HepG2 (cell line): ENCODE measurements around the gene HDGFL2. TPM values are rescaled to one million over a fixed set of nuclear protein-coding genes. Genes with fewer than 3 reads are reported as not detected.

Experiments
- ATF3 ChIP-seq: sonication (generic); formaldehyde crosslinking; IDR thresholded peaks from 2 replicates; pipeline ENCODE4 v1.4.0; 2020; ENCODE audit warnings: missing genetic modification reagents
- BRCA1 ChIP-seq: sonication (generic); formaldehyde crosslinking; IDR thresholded peaks from 2 replicates; pipeline ENCODE4 v1.4.0; 2020; ENCODE audit warnings: missing genetic modification reagents
- DDIT3 ChIP-seq: sonication (generic); formaldehyde crosslinking; IDR thresholded peaks from 2 replicates; pipeline ENCODE4 v1.4.0; 2020; ENCODE audit warnings: mild to moderate bottlenecking, missing genetic modification reagents
- ERF ChIP-seq: IDR thresholded peaks from 2 replicates; pipeline ENCODE4 v1.6.1; 2018; ENCODE audit warnings: missing biosample characterization, missing genetic modification reagents
- KLF6 ChIP-seq: IDR thresholded peaks from 2 replicates; pipeline ENCODE4 v1.8.0; 2016; ENCODE audit warnings: missing biosample characterization, missing genetic modification reagents
- PATZ1 ChIP-seq: sonication (generic); formaldehyde crosslinking; IDR thresholded peaks from 2 replicates; pipeline ENCODE4 v1.4.0; 2020; ENCODE audit warnings: missing genetic modification reagents
- PCBP1 ChIP-seq: fragments of 200-400 bp; formaldehyde crosslinking; IDR thresholded peaks from 2 replicates; pipeline ENCODE4 v1.6.1; 2017; ENCODE audit warnings: mild to moderate bottlenecking, low read depth, low read length, borderline replicate concordance
- PHF20 ChIP-seq: sonication (generic); formaldehyde crosslinking; IDR thresholded peaks from 2 replicates; pipeline ENCODE4 v1.5.0; 2020; ENCODE audit warnings: mild to moderate bottlenecking, missing genetic modification reagents
- POLR2AphosphoS5 ChIP-seq: IDR thresholded peaks from 2 replicates; pipeline ENCODE4 v1.6.1; 2012; ENCODE audit warnings: low read depth, low read length
- SMAD9 ChIP-seq: sonication (generic); formaldehyde crosslinking; IDR thresholded peaks from 2 replicates; pipeline ENCODE4 v1.5.1; 2020; ENCODE audit warnings: mild to moderate bottlenecking, missing genetic modification reagents
- SP140L ChIP-seq: sonication (generic); formaldehyde crosslinking; IDR thresholded peaks from 2 replicates; pipeline ENCODE4 v1.4.0; 2020; ENCODE audit warnings: missing genetic modification reagents, borderline replicate concordance
- SYNCRIP ChIP-seq: fragments of 200-400 bp; formaldehyde crosslinking; IDR thresholded peaks from 2 replicates; pipeline ENCODE4 v1.6.1; 2018; ENCODE audit warnings: mild to moderate bottlenecking, low read depth, low read length; ENCODE audit not compliant: insufficient read depth
- TBL1XR1 ChIP-seq: fragments of 150-350 bp; IDR thresholded peaks from 2 replicates; pipeline ENCODE4 v1.6.1; 2014; ENCODE audit warnings: borderline replicate concordance, low read length; ENCODE audit not compliant: partially characterized antibody
- TEAD3 ChIP-seq: optimal IDR thresholded peaks from 2 replicates; pipeline ENCODE3; 2016; ENCODE audit warnings: borderline replicate concordance
- THRA ChIP-seq: sonication (generic); formaldehyde crosslinking; IDR thresholded peaks from 2 replicates; pipeline ENCODE4 v1.4.0; 2020; ENCODE audit warnings: missing genetic modification reagents, borderline replicate concordance
- TMF1 ChIP-seq: sonication (generic); formaldehyde crosslinking; IDR thresholded peaks from 2 replicates; pipeline ENCODE4 v1.8.1; 2022; ENCODE audit warnings: low read depth, missing genetic modification reagents
- TRIM24 ChIP-seq: sonication (generic); formaldehyde crosslinking; IDR thresholded peaks from 2 replicates; pipeline ENCODE4 v1.8.0; 2022; ENCODE audit warnings: mild to moderate bottlenecking, missing genetic modification reagents
- ZNF205 ChIP-seq: IDR thresholded peaks from 2 replicates; pipeline ENCODE4 v1.6.1; 2018; ENCODE audit warnings: missing biosample characterization, missing genetic modification reagents
- ZNF232 ChIP-seq: sonication (generic); formaldehyde crosslinking; IDR thresholded peaks from 2 replicates; pipeline ENCODE4 v1.4.0; 2020; ENCODE audit warnings: missing genetic modification reagents, borderline replicate concordance
- ZNF567 ChIP-seq: sonication (generic); formaldehyde crosslinking; IDR thresholded peaks from 2 replicates; pipeline ENCODE4 v1.8.1; 2023; ENCODE audit warnings: mild to moderate bottlenecking, missing genetic modification reagents, borderline replicate concordance
- ZNF768 ChIP-seq: sonication (generic); formaldehyde crosslinking; IDR thresholded peaks from 2 replicates; pipeline ENCODE4 v1.4.0; 2020; ENCODE audit warnings: missing genetic modification reagents
- ZNF839 ChIP-seq: sonication (generic); formaldehyde crosslinking; IDR thresholded peaks from 2 replicates; pipeline ENCODE4 v1.4.0; 2020; ENCODE audit warnings: missing genetic modification reagents, mild to moderate bottlenecking, borderline replicate concordance
- ZSCAN5A ChIP-seq: sonication (generic); formaldehyde crosslinking; IDR thresholded peaks from 2 replicates; pipeline ENCODE4 v1.8.0; 2022; ENCODE audit warnings: mild to moderate bottlenecking, missing genetic modification reagents, borderline replicate concordance
- polyA plus RNA-seq, 8 experiments: library from polyadenylated mRNA; depleted of rRNA in 3 of 8; stranded (reverse) in 7 of 8; unstranded in 1 of 8; fragments of >200 nt; fragmentation: Illumina TruSeq in 4 of 8; extraction: Trizol in 4 of 8; gene quantifications; 2 replicates each; pipeline versions ENCODE4 v1.2.1 to v1.2.3, GENCODE V29; 2011 to 2016; ENCODE audit warnings: low read depth in 4 of 8, missing spikeins in 1 of 8, mixed read lengths in 1 of 8; ENCODE audit not compliant: insufficient read depth in 1 of 8
- total RNA-seq, 5 experiments: library from RNA; depleted of rRNA; stranded (reverse); fragments of >200 nt; fragmentation: Illumina TruSeq; extraction: Trizol; gene quantifications; 2 replicates each; pipeline ENCODE4 v1.2.3, GENCODE V29; 2016; ENCODE audit warnings: low read depth in 1 of 5

HDGFL2 gene
- total and polyA plus RNA-seq, 2 of the 13 experiments (the other 11 are each of a cell fraction or from before 2014, with no cell fraction given) = 20.0 to 51.1 TPM

- TF ChIP-seq PATZ1 (CRISPR knock-in tag) (peak; percentile 34; the same call in 1 of the 2 replicates), SMAD9 (no peak), DDIT3 (CRISPR knock-in tag) (no peak), BRCA1 (CRISPR knock-in tag) (no peak), KLF6 (no peak), ZNF205 (peak; percentile 32; the same call in 1 of the 2 replicates), TBL1XR1 (peak; percentile 48), ZNF567 (CRISPR knock-in tag) (no peak), POLR2AphosphoS5 (no peak), ZNF839 (no peak), TEAD3 (peak; percentile 61), ZNF768 (CRISPR knock-in tag) (no peak; the same call in 1 of the 2 replicates), ERF (CRISPR knock-in tag) (peak; percentile 83), PHF20 (peak; percentile 94), TMF1 (CRISPR knock-in tag) (no peak), ATF3 (CRISPR knock-in tag) (no peak), ZSCAN5A (CRISPR knock-in tag) (no peak), SP140L (CRISPR knock-in tag) (no peak), TRIM24 (CRISPR knock-in tag) (no peak), SYNCRIP (no peak), THRA (CRISPR knock-in tag) (peak; percentile 31; the same call in 1 of the 2 replicates), PCBP1 (no peak), ZNF232 (CRISPR knock-in tag) (no peak)
These were observed 14.3 kb upstream of the HDGFL2 start, which contains the start of gene UBXN6 (continued) for GRCh38 chr19:4457654-4458395.
